ENCODE results near the gene EVI5L.

GRCh38 chr19:7914099-7914498 lies 84.1 kb downstream of the EVI5L start:
- TF ChIP-seq YY1 (IDR thresholded peaks at IDR 0.05) = no peak
- no peak for TF ChIP-seq CTCF (IDR thresholded peaks at IDR 0.05; ENCODE audit: low read depth, low read length, missing input control)
- no peak for TF ChIP-seq FOXA1 (IDR thresholded peaks at IDR 0.05)
- TF ChIP-seq MAX (IDR thresholded peaks at IDR 0.05) = no peak
